GM19099 (cell line): ENCODE measurements around the gene VSIG8.

Experiments
- POLR2A ChIP-seq: IDR thresholded peaks from 3 replicates; pipeline ENCODE4 v1.6.1; 2011; ENCODE audit warnings: low read depth; ENCODE audit not compliant: insufficient read length; ENCODE audit errors: extremely low read depth

The VSIG8 gene

DNA sequence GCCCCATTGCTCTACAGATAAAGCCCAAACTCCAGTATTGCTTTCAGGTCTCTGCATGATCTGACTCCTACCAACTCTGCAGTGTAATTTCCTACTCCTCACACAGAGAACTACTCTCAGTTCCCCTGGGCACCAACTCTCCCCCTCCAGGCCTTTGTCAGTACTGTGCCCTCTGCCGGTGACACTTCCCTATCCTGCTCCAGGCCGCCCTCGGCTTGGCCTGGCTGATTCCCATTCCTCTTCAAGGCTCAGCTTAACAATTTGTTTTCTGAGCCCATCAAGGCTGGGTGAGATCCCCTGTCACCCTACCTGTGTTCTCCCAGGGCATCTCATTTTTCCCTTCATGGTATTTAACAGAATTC is 33.2 kb downstream of the VSIG8 start:
- TF ChIP-seq POLR2A, result no peak

- no peak for TF ChIP-seq POLR2A
These were observed 33.7 kb downstream of the VSIG8 start for GRCh38 chr1:159828581-159829272.

GRCh38 chr1:159828176-159828575 is 34.3 kb downstream of the VSIG8 start:
- no peak for TF ChIP-seq POLR2A

DNA sequence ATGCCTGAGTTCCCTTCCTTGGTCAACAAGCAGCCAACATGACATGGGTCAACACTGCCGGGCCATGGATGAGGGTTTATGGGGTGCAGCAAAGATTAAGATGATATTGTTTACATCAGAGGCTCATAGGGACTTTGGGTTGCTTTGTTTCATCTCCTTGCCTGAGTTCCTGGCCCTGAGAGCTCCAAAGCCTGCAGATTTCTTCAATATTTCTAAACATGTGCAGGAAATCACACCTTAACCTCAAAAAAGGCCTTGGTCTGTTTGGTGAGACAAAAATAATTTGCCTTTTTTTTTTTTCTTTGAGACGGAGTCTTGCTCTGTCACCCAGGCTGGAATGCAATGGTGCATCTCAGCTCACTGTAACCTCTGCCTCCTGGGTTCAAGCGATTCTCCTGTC is 34.9 kb downstream of the VSIG8 start:
- no peak for TF ChIP-seq POLR2A

- no peak for TF ChIP-seq POLR2A
These were observed 35.4 kb downstream of the VSIG8 start for GRCh38 chr1:159827102-159827490.

GRCh38 chr1:159826441-159827101 is 35.9 kb downstream of the VSIG8 start, which contains the start of gene SLAMF8:
Gene SLAMF8 (plus strand): TSS chr1:159826873. CDS start chr1:159826899, 26 bp downstream.
- no peak for TF ChIP-seq POLR2A

DNA sequence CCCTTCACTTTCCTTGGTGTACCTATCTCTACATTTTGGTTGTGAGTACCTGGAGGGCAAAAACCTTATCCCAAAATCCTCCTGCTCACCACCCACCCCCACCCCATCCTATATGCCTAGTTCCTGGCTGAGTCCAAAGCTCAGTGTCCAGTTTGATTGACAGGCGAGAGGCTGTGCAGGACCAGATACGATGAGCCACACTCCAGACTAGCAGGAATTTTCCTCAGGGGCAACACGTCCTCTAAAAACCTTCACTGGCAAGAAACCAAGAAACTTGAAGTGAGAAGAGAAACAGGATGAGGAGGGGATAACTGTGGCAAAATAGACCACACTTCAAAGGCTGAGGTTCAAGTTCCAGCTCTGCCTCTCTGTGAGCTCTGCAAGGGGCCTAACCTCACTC is 36.9 kb downstream of the VSIG8 start:
- no peak for TF ChIP-seq POLR2A

GRCh38 chr1:159823406-159823805 is 39.1 kb downstream of the VSIG8 start:
- TF ChIP-seq POLR2A, result no peak

DNA sequence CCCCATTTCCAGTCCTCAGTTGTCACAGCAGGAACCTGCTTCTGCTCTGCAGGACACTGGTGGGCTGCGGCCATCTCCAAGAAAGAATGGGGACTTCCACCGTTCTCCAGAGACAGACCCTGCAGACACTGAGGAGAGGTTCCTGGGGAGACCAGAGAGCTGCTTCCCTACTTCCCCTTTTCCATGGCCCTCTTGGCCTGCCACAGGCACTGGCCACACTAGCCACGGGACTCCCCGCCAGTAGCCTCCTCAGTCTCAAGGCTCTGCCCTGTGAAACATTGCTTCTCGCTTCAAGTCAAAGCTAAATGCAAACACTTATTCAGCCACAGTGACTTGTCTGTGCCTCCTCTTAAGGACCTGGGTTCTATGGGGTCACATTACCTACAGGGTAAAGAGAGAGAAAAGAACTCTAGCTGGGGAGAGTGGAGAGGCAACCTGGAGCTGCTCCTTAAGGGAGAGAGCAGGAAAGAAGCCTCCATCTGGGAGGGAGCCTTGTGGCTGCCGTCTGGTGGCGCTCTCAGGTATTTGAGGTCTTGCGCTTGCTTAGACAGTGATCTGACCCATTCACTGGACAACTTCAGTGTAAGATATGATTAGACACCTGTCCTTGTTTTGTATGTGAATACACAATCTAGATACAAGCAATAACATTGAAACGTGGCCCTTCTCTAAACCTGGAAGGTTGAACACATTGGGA is 41.1 kb downstream of the VSIG8 start:
- TF ChIP-seq POLR2A, result no peak

DNA sequence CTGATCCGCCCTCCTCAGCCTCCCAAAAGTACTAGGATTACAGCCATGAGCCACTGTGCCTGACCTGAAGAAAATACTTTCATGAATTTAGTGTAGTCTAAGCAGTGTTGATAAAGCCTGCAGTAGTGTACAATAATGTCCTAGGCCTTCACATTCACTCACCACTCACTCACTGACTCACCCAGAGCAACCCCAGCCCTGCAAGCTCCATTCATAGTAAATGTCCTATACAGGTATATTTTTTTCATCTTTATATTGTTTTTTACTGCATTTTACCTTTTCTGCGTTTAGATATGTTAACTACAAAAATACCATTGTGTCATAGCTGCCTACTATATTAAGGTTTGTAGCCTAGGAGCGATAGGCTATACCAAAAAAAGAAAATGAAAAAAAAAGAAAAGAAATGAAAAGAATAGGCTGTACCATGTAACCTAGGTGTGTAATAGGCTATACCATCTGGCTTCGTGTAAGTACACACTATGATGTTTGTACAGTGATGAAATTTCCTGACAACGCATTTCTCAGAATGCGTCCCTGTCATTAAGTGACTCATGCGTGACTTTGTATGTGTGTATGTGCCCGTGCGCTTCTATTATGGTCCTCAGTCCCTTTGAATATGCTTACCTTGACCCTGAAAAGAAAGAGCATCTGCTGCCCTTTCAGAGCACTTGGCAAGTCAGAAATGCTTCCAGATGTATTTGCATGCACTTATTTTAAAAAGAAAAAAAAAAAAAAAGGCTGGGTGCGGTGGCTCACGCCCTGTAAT is 45.0 kb downstream of the VSIG8 start:
- TF ChIP-seq POLR2A, result no peak

DNA sequence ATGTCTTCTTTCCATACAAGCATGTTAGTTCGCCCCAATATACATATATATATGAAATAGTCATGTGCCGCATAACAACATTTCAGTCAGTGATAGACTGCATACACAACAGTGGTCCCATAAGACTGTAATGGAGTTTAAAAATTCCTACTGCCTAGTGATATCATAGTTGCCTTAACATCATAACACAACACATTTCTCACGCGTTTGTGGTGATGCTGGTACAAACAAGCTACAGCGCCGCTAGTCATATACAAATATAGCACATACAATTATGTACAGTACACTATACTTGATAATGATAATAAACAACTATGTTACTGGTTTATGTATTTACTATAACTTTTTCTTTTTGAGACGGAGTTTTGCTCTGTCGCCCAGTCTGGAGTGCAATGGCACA is 46.5 kb downstream of the VSIG8 start:
- no peak for TF ChIP-seq POLR2A

DNA sequence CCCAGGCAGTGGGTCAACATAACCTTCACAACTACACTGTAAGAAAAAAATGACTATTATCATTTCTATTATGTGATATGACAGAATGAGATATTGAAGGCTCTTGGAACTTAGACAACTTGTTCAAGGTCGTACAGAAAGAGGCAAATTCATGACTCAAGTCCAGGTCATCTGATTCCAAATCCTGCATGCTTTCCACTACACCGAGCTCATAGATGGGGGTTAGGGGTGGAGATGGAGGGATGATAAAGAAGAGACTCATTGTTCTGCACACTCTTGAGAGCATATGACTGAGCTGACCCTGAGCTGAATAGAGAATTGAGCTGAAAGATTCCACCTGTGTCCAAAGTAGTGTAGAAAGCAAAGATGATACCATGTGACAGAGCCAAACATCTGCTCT is 57.5 kb downstream of the VSIG8 start:
- no peak for TF ChIP-seq POLR2A
